NOMO-1 (cell line): ENCODE data around the gene AP5S1.

Experiments
- DNase-seq, 2 experiments: peaks; one replicate each; lab custom pipeline; 2025; ENCODE audit not compliant: unreplicated experiment in 2 of 2; lab: John Stamatoyannopoulos, UW

AP5S1 gene

GRCh38 chr20:3873507-3873906 lies 53.2 kb downstream of the AP5S1 start:
- no peak for DNase-seq

- no peak for DNase-seq
Observed at GRCh38 chr20:3874194-3874844, 54.0 kb downstream of the AP5S1 start.

- no peak for DNase-seq
Observed at GRCh38 chr20:3875378-3875974, 55.1 kb downstream of the AP5S1 start.

GRCh38 chr20:3876000-3876399 lies 55.7 kb downstream of the AP5S1 start:
- DNase-seq, result no peak

GRCh38 chr20:3876676-3877075 lies 56.3 kb downstream of the AP5S1 start:
- no peak for DNase-seq
